ENCODE measurements around the gene RDX.
"Not testable (repeated sequence)": the region's sequence is repeated elsewhere in the genome, so short reads cannot be mapped to it uniquely, and the experiment has no call there.

The RDX gene

DNA sequence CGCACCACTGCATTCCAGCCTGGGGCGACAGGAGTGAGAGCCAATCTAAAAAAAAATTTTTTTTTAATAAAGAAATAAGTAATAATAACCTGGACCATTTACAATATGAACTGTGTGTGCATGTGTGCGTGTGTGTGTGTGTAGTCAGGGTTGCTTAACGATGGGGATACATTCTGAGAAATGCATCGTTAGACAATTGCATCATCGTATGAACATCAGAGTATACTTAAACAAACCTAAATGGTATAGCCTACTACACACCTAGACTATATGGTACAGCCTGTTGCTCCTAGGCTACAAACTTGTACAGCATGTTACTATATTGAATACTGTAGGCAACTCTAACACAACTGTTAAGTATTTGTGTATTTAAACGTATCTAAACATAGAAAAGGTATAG, 26.4 kb downstream of the RDX start:
- no peak for DNase-seq (ENCODE audit: low read depth)

DNA sequence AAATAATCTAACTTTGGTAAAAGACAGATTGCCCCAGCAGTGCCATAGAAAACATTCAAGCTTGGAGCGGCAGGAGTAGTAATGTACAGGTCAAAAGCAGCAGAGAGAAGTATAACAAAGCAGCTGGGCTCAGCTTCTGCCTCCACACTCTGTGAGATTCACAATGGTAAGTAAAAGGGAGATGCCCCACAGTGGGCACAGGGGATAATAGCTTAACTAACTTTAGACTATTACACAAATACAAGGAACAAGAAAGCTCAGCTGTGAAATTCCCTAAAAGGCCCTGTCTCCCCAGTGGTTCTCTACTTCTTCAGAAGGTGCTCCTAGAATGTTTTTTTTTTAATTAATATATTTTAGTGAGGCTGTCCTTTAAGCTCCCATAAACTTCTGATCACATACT, 28.0 kb downstream of the RDX start:
- DNase-seq (ENCODE audit: low read depth), result no peak

DNA sequence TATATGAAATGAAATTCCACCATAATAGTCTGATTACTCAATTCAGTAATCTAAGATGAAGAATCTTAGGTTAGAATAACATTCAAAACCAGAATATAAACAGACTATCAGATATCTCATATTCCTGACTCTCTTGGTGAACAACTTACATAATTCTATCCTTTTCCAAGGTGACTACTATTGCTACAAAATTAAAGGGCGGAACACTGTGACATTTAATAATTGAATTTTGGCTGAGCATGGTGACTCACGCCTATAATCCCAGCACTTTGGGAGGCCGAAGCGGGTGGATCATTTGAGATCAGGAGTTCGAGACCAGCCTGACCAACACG, 34.4 kb downstream of the RDX start:
- no peak for DNase-seq (ENCODE audit: low read depth)

DNA sequence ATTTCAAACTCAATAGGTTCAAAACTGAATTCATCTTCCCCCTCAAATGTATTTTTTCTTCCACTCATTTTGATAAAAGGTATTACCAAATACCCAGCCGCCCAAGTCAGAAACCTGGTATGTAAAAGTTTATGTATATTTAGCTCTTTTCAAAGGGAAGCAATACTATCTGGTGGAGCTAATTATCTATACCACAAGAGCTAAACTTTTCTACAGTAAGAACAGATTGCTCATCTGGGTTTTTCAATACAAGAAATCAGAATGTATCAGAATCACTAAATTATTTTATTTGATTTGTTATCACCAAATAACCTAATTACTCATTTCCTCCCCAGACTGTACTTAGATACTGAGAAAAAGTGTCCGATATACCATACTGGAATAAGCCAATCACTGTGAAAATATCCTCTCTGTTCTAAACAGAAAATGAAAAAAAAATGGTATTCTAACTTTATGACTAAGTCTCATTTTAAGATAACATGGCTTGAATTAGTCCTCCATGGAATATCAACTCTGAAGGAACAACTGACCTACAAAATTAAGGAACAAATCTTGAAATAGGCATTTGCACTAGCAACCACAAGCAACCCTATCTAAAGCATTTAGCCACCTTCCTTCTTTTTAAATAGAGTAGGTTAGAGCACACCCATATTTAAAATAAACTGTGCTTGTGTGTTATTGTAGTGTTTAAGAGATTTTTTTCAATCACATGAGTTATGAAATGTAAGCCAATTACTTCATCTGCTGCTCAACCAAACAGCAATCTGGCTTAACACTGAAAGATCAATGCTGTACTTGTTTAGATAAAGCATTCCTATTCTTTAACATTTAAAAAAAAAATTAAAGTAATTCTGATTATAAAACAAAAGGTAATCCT, 35.0 kb downstream of the RDX start:
- no peak for DNase-seq (ENCODE audit: low read depth)

DNA sequence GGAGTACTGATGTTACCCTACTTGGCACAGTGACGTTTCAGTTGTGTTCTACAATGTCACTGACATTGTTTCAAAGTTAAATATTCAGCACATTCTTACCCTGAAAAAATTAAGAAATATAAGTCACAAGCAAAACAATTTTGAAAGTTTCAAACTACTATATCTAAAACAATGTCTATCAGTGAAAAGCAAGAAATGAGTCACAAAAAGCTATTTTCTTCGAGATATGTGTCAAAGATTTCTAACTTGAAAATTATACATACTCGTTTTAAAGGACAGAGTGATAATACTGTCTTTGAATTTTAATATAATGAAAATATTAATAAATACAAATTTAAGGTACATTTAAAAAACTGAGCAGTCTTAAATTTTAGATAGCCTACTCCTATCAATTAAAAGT, 42.9 kb downstream of the RDX start:
- DNase-seq (ENCODE audit: low read depth), result no peak

DNA sequence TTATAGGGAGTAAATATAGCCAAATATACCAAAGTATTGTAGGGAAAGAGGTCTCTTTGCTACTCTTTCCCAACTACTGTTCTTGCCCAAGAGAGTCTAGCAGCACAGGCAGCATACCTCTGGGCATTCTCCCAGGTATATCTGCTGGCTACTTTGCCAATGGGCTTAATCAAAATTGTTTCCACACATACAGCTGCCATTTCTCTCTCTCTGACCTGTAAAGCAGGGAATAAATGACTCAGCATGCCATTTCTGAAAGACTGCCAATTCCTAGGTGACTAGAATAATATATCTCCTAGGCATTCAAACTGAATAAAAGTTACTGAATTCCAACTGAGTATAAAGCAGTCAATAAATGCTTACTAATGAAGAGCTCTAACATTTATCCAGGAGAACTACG, 44.6 kb downstream of the RDX start:
- DNase-seq (ENCODE audit: low read depth), result no peak

DNA sequence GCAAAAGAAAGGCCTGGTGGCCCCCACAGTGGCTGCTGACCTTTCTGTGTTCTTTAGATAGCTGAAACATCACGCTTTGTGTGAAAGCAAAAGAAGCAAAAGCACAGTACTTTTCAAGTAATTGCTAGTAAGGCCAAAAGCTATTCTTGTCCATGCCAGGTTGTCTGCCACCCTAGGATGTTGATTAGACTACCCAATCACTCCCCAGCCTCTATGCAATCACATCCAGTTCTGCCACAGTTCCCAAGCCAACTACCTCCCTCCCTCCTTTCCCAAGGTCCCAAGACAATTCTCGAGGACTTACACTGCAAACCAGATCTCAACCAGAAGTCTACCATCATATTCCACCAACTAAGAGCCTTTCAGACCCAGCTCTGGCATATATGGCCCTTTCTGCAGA, 46.2 kb downstream of the RDX start:
- DNase-seq (ENCODE audit: low read depth), result no peak

DNA sequence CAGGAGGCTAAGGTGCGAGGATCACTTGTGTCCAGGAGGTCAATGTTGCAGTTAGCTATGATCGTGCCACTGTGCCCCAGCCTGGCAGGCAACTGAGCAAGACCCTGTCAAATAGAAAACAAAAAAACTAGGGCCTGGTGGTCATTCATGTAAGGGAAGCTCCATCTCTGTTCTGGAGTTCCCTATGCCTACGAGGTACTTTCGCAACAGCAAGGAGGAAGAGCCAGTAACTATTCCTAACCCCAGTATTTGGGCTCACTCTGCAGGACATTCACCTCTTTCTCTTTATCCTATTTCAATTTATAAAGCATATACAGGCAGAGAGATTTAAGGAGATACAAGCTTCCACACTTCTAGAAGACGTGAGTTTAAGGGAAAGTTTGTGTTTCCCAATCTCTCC, 46.6 kb downstream of the RDX start:
- no peak for DNase-seq (ENCODE audit: low read depth)

DNA sequence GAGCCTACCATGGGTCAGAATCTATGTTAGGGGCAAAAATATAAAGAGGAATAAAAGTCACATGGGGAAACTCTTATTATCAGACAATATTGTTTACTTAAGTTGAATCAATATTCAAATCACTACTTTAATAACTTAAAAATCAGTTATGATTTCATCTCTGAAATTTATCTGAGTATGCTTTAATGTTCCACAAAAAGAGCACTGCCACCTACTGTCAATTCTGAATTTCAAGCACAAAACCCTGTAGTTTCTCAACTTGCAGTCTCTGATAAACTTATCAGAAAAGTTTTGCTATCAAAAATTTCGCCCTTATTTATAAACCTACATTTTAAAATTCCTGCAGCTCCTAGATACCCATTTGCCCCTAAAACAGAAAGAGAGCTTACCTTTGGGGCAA, 47.3 kb downstream of the RDX start:
- no peak for DNase-seq (ENCODE audit: low read depth)

DNA sequence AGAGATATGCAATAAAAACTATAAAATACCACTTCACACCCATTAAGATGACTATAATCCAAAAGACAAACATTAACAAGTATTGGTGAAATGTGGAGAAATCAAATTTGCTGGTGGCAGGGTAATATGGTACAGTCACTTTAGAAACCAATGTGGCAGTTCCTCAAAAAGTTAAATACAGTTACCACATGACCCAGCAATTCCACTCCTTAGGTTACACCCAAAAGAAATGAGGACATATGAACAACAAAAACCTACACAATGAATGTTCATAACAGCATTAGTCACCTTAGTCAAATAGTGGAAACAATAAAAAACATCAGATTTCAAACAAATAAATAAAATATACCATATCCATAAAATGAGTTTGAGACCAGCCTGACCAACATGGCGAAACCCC, 52.6 kb downstream of the RDX start:
- no peak for DNase-seq (ENCODE audit: low read depth)

DNA sequence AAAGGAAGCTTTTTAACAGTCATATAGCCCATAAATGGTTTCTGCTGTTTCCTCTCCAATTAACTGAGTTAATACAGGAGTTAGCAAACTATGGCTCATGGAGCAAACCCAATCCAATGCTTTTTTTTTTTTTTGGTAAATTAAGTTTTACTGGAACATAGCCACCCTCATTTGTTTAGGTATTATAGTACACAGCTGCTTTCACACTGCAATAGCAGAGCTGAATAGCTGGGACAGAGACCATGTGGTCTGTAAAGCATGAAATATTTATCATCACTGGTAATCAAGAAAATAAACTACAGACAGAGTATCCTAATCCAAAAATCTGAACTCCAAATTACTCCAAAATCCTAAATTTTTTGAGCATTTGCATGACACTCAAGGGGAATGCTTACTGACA, 53.7 kb downstream of the RDX start:
- DNase-seq (ENCODE audit: low read depth), result no peak

DNA sequence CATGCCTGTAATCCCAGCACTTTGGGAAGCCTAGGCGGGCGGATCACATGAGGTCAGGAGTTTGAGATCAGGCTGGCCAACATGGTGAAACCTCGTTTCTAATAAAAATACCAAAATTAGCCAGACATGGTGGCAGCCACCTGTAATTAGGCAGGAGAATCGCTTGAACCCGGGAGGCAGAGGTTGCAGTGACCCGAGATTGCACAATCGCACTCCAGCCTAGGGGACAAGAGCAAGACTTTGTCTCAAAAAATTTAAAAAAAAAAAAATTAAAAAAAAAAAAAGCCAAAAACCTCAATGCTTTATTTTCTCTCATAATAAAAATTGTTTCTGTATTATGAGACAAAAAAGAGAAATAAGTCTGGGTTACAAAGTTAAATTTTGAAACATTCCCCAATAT, 54.2 kb downstream of the RDX start:
- DNase-seq (ENCODE audit: low read depth), result no peak

DNA sequence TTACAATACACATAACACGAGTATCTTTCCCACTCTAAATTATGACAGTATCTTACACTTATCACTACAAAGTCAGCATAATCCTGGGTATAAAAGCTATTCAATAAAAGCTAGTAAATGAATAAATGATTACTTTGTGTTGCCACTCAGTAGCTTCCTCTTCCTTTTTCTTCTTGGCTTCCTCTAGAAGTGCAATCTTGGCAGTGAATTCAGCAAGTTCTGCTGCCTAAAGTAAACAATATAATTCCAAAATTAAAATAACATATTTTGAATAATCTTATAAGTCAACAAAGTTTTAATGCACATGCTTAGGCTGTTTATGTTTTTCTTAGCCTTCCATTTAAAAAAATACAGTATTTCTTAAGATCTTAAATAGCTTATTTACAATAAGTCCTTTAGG, 60.4 kb downstream of the RDX start:
- DNase-seq (ENCODE audit: low read depth), result no peak

DNA sequence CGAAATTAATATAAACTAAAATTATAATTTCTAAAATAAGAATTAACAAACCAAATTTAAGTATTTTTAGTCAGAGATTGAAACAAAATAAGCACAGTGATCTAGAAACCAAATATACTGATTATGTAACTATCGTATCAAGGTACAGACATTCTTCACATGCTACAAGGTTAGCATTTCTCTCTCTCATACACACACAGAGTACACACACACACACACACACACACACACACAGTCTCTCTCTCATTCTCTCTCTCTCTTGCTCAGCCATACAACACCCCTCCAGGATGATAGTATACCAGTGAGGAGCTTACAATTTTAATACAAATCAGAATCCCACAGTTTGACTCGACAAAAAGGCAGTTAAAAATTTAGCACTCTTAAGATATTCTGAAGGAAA, 66.0 kb downstream of the RDX start:
- no peak for DNase-seq (ENCODE audit: low read depth)

DNA sequence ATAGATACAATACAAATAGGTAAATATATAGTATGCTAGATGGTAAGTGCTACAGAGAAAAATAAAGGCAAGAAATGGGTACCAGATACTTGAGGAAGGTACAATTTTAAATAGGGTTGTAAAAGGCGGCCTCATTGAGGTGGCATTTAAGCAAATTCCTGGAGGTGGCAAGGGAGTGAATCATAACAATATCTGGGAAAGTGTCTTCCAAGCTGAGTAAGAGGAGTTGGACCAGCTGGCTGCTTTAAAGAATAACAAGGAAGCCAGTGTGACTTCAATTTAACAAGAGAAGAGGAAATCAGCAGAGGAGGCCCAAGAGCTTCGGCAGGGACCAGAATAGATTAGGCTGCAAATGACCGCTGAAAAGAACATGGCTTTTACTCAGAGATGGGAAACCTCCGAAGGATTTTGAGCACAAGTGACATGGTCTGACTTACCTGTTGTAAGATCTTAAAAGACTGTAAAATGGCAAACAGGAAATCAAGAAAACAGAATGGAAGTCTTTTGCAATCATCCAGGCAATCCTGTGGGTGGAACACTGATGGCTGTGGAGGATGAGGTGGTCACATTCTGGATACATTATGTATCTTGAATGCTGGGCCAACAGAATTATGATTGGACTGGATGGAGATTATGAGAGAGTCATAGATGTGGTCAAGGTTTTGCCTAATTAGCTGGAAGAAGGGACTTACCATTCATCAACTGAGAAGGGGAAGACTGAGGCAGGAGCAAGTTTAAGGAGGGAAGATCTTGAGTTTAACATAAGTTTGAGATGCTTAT, 77.2 kb downstream of the RDX start:
- no peak for DNase-seq (ENCODE audit: low read depth)

DNA sequence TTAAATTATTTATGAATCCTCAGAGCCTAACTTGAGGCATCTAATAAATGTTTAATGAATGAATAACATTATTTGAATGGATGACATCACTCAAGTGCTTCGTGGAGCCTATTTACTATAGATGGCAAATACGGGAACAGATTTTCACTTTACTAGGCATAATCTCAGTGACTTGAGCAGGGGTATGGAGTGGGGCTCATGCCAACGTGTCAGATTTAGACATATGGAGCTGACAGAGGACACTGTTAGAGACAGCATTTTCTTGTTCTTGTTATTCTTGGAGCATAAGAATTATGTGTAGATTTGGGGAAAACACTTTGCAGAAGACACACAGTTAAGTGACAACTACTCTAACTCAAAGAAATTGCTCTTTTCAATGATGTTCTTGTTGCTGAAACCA, 78.5 kb downstream of the RDX start:
- DNase-seq (ENCODE audit: low read depth), result no peak

DNA sequence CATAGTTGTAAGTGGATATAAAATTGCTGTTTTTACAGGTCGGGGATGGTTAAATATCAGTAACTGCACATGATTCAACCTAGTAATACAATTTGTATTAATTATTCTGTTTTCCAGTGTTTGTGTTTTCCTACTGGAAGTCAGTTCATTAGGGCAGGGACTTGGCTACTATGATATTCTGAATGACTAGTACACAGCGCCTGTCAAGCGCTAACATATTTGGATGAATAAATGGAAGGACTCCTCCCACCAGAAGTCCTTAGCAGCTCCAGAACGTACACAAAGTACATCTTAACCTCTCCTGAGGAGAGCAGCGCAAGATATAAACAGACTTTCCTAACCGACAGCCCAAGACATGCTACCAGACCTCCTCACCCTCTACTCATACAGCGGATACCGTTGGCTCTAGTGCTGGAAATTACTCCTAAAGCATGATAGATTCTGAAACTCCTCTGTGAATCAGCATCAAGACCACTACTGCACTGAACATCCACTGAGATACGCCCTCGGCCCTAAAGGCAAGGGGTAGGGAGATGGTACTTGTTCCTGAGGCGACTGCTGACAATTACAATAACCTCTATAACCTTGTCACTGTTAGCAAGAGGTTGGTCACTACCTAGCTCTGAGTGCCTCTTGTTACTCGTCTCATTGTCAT, 79.1 kb downstream of the RDX start:
- no peak for DNase-seq (ENCODE audit: low read depth)

DNA sequence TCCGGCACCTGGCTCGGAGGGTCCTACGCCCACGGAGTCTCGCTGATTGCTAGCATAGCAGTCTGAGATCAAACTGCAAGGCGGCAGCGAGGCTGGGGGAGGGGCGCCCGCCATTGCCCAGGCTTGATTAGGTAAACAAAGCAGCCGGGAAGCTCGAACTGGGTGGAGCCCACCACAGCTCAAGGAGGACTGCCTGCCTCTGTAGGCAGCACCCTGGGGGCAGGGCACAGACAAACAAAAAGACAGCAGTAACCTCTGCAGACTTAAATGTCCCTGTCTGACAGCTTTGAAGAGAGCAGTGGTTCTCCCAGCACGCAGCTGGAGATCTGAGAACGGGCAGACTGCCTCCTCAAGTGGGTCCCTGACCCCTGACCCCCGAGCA, 87.1 kb downstream of the RDX start:
- DNase-seq (ENCODE audit: low read depth), result not testable (repeated sequence)

DNA sequence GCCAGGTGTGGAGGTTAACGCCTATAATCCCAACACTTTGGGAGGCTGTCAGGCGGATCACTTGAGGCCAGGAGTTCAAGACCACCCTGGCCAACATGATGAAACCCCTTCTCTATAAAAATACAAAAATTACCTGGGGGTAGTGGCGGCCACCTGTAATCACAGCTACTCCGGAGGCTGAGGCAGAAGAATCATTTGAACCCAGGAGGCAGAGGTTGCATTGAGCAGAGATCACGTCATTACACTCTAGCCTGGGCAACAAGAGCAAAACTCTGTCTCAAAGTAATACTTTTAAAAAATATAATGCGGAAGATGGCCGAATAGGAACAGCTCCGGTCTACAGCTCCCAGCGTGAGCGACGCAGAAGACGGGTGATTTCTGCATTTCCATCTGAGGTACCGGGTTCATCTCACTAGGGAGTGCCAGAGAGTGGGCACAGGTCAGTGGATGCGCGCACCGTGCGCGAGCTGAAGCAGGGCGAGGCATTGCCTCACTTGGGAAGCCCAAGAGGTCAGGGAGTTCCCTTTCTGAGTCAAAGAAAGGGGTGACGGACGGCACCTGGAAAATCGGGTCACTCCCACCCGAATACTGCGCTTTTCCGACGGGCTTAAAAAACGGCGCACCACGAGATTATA, 87.6 kb downstream of the RDX start:
- not testable (repeated sequence) for DNase-seq (ENCODE audit: low read depth)

DNA sequence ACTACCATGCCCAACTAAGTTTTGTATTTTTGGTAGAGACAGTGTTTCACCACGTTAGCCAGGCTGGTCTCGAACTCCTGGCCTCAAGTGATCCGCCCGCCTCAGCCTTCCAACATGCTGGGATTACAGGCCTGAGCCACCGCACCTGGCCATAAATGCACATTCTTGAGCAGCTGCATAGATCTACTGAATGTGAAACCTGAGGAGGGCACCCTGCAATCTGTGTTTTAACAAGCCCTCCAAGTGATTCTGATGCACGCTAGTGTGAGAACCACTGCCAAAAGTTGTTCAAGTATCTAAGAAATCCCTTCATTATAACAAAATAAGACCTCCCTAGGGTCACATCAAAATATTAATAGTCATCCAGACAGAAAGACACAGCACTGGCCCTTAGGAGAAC, 89.3 kb downstream of the RDX start:
- no peak for DNase-seq (ENCODE audit: low read depth)

DNA sequence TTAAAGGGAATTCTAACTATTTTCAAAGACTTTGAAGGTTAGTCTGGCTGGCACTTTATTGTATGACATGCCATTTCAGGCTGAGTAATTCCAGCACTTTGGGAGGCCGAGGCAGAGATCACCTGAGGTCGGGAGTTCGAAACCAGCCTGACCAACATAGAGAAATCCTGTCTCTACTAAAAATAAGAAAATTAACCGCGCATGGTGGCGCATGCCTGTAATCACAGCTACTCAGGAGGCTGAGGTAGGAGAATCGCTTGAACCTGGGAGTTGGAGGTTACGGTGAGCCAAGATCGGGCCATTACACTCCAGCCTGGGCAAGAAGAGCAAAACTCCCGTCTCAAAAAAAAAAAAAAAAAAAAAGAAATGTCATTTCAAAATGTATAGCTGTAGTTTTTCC, 95.6 kb downstream of the RDX start:
- no peak for DNase-seq (ENCODE audit: low read depth)

DNA sequence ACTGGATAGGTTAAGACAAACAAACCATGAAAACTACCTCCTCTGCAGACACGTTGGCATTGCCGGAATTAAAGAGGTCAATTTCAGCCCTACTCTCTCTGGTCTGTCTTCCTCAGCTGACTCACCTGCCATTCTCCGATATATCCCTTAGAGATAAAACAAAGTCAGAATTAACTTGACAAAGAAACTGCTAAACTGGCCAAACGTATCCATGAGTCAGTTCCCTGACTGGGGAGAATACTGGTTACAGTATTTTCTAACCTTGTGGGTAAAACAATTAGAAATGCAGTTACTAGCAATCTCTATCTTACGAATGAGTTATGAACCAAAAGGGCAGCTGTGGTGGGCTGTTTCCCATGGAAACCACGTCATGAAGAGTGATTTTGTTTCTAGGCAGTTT, 96.2 kb downstream of the RDX start:
- no peak for DNase-seq (ENCODE audit: low read depth)
